Ishikawa (cell line): Measurements from ENCODE around the gene TXNDC2.

Experiments used
- EP300 ChIP-seq: IDR thresholded peaks from 2 replicates; pipeline ENCODE4 v1.6.1; 2012; ENCODE audit warnings: borderline replicate concordance
- TAF1 ChIP-seq: IDR thresholded peaks from 2 replicates; pipeline ENCODE4 v1.6.1; 2012; ENCODE audit warnings: low read depth, mild to moderate bottlenecking
- TEAD4 ChIP-seq: IDR thresholded peaks from 2 replicates; pipeline ENCODE4 v1.6.1; 2012
- YY1 ChIP-seq: IDR thresholded peaks from 2 replicates; pipeline ENCODE4 v1.6.1; 2012; ENCODE audit warnings: low read depth
- TF ChIP-seq, protein P1 (sequence below): IDR thresholded peaks from 2 replicates; pipeline ENCODE4 v1.6.1; 2012

GRCh38 chr18:9913151-9913525 is 27.4 kb downstream of the TXNDC2 start:
- TF ChIP-seq YY1 (no peak), TAF1 (no peak), TEAD4 (no peak), EP300 (no peak)
- TF ChIP-seq, protein P1, sequence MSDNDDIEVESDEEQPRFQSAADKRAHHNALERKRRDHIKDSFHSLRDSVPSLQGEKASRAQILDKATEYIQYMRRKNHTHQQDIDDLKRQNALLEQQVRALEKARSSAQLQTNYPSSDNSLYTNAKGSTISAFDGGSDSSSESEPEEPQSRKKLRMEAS, result no peak
